ENCODE results near the gene STRADA.

DNA sequence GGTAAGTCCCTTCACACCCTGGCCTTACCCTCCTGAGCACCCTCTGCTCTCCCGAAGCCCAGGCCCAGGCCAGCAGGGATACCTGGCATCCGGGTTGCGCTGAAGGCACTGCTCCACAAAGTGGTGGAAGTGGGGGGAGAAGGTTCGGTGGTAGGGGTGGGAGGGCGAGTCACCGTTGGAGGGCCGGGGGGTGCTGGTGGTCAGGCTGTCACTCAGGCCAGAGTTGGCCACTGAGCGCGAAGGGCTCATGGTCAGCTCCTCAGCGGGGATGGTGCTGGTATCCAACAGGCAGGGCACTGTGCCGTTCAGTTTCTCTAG, 37.4 kb downstream of the STRADA start:
- TF ChIP-seq POLR2A (IDR thresholded peaks at IDR 0.05), result no peak
- TF ChIP-seq, protein P1, sequence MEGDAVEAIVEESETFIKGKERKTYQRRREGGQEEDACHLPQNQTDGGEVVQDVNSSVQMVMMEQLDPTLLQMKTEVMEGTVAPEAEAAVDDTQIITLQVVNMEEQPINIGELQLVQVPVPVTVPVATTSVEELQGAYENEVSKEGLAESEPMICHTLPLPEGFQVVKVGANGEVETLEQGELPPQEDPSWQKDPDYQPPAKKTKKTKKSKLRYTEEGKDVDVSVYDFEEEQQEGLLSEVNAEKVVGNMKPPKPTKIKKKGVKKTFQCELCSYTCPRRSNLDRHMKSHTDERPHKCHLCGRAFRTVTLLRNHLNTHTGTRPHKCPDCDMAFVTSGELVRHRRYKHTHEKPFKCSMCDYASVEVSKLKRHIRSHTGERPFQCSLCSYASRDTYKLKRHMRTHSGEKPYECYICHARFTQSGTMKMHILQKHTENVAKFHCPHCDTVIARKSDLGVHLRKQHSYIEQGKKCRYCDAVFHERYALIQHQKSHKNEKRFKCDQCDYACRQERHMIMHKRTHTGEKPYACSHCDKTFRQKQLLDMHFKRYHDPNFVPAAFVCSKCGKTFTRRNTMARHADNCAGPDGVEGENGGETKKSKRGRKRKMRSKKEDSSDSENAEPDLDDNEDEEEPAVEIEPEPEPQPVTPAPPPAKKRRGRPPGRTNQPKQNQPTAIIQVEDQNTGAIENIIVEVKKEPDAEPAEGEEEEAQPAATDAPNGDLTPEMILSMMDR (IDR thresholded peaks at IDR 0.05), result no peak
